ENCODE data around the gene OSBPL3. TPM values are rescaled to one million over a fixed set of nuclear protein-coding genes. Genes with fewer than 3 reads are reported as not detected.

The OSBPL3 gene
- total RNA-seq, 1 experiment from 2014 or later: 11.3 TPM

DNA sequence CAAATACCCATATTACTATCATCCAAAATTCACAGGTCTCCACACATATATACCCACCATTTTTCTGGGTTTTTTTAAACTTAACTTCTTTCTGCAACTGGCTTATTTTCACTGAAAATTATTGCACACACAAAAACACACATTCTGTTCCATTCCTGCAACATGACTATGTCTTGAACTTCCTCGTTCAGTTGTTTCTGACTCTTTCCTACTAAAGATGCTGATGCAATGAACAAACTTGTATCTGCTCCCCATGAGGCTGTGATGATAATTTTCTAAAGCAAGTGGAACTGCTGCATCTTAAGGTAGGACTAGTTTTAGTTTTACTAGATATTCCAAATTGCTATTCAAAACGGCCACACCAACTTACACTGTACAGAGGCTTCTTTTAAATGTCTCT, 77.7 kb downstream of the OSBPL3 start:
- Histone ChIP-seq H3K27ac (no peak overlapping the region), H3K4me1 (replicated peaks) (peaks cover 25% of the 10 kb centered on the region), H3K27me3 (replicated peaks) (no peaks in the 10 kb centered on the region), H3K9me3 (replicated peaks) (no peaks in the 10 kb centered on the region), H3K4me3 (no peak overlapping the region), H3K36me3 (no peaks in the 10 kb centered on the region)
- DNase-seq (ENCODE audit: low read depth in 1 of 2, low spot score in 2 of 2): no peak

DNA sequence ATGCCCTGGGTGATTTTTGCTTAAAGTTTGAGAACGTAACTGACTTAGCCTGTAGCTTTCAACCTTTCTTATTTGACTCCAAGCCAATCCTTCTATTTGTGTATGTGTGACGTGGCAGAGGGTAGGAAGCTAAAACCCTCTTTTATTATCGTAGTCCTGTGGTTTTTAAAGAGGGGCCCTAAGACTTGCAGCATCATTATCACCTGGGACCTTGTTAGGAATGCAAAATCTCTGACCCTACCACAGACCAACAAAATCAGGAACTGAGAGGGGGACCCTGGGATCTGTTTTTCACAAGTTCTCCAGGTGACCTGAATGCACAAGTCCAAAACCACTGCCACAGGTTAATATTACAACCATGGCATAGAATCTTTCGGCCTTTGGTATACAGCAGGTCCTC, 80.1 kb downstream of the OSBPL3 start:
- no peak overlapping the region for H3K4me3 ChIP-seq
- no peaks in the 10 kb centered on the region for H3K36me3 ChIP-seq

DNA sequence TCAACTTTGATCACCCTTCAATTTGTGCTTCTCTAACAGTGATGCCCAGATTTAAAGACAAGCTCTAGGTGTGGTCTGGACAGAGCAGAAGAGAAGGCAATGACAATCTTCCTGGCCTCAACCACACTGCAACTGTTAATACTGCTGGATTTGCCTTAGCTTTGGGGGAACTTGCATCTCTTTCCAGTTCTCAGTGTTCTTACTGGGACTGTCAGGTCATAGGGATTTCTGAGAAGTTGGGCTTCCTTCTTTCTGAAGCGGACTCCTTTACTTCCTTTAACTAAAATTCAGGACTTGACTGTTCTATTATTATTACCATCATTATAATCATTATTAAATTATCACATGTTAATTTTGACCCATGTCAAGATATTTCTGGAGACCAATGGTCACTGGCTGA, 80.8 kb downstream of the OSBPL3 start:
- Histone ChIP-seq H3K27ac (peak overlapping the region; percentile 36), H3K4me1 (replicated peaks) (peaks cover 24% of the 10 kb centered on the region), H3K9me3 (replicated peaks) (no peaks in the 10 kb centered on the region), H3K27me3 (replicated peaks) (no peaks in the 10 kb centered on the region), H3K36me3 (no peaks in the 10 kb centered on the region), H3K4me3 (no peak overlapping the region)
- no peak for DNase-seq (ENCODE audit: low read depth in 1 of 2, low spot score in 2 of 2)

More for the DNA sequence above, 80.1 kb downstream of the OSBPL3 start:
- Histone ChIP-seq H3K27ac (no peak overlapping the region), H3K9me3 (replicated peaks) (no peaks in the 10 kb centered on the region), H3K4me1 (replicated peaks) (peaks cover 19% of the 10 kb centered on the region), H3K27me3 (replicated peaks) (no peaks in the 10 kb centered on the region)
- DNase-seq (ENCODE audit: low read depth in 1 of 2, low spot score in 2 of 2): no peak

DNA sequence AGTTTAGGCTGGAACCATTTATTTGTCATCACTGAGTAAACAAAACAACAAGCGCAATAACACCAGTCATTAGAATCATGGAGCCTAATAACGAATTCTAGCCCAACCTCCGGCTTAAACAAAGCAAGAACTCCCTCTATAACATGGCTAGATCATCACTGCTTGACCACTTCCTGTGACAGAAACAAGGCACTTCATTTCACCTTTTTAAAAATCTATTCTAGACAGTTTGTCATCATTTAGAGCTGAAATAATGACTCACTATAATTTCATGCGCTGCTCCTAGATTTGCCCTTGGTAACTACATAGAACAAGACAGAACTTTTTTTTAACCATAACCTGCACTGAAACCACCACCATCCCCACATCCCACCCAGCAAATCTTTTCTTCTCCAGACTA, 81.3 kb downstream of the OSBPL3 start:
- peak overlapping the region; percentile 36 for H3K27ac ChIP-seq
- peaks cover 24% of the 10 kb centered on the region for H3K4me1 ChIP-seq (replicated peaks)
- H3K9me3 ChIP-seq (replicated peaks): no peaks in the 10 kb centered on the region
- H3K4me3 ChIP-seq: no peak overlapping the region
- no peaks in the 10 kb centered on the region for H3K27me3 ChIP-seq (replicated peaks)
- peak in 1 of 2 experiments; percentile 36 for DNase-seq (ENCODE audit: low read depth in 1 of 2, low spot score in 2 of 2)
- H3K36me3 ChIP-seq: no peaks in the 10 kb centered on the region

DNA sequence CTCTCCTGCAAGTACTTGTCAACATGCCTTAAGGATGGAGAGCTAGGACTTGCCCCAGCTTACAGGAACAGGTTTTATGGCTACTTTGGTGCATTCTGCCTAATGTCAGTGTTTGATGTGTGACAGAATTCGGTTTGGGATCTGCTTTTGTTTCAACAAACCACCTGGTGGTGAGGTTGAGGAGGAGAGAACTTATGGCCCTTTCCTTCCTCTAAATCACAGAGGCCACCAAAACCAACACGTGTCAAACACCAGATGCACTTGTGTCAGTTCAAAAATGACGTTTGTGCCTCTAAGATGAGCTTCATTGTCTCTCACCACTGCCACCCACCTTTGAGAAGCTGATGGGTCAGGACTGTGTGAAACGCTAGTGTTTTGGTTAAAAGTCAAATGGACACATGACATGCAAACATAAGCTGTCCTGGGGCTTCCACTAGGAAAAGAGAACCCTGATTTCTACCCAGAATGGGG, 83.9 kb downstream of the OSBPL3 start:
- Histone ChIP-seq H3K36me3 (no peaks in the 10 kb centered on the region), H3K27ac (no peak overlapping the region), H3K4me1 (replicated peaks) (peaks cover 24% of the 10 kb centered on the region), H3K9me3 (replicated peaks) (no peaks in the 10 kb centered on the region), H3K27me3 (replicated peaks) (no peaks in the 10 kb centered on the region), H3K4me3 (no peak overlapping the region)
- no peak for DNase-seq (ENCODE audit: low read depth in 1 of 2, low spot score in 2 of 2)

DNA sequence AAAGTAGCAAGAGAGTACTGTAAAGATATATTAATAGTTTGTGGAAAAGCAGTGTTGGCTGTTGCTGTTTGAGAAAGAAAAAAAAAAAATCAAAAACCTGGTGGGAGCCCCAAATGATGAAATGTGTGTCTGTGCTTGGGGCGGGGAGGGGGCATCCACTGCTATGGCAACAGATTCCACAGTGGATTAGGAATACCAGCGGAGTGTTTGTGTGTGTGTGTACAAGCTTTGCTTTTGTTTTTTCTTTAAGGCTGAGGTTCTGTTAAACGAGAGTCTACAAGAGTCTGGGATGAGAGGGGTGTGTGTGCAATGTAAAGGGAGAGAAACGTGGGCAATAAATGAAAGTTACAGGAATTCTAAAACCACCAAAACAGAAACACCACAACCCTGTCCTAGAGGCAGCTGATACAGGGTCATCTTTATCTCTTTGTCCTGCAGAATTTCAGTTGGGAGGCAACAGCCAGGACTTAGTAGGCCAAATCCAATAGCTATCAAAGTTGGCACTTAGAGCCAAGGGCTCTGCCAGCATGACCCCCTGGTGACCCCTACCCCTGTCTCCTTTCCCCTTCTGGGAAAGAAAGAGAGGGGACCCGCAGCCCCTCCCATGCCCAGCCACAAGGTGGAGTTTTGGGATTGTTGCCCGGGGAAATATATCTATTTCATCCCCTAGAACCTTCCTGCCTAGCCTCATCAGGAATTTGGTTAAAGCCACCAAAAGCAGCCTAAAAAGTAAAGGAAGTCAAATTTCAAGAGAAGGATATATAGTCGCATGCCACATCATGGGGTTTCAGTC, 85.4 kb downstream of the OSBPL3 start:
- DNase-seq (ENCODE audit: low read depth in 1 of 2, low spot score in 2 of 2): no peak
- Histone ChIP-seq H3K27me3 (replicated peaks) (no peaks in the 10 kb centered on the region), H3K27ac (no peak overlapping the region), H3K4me1 (replicated peaks) (peaks cover 23% of the 10 kb centered on the region), H3K4me3 (no peak overlapping the region), H3K36me3 (no peaks in the 10 kb centered on the region), H3K9me3 (replicated peaks) (no peaks in the 10 kb centered on the region)

DNA sequence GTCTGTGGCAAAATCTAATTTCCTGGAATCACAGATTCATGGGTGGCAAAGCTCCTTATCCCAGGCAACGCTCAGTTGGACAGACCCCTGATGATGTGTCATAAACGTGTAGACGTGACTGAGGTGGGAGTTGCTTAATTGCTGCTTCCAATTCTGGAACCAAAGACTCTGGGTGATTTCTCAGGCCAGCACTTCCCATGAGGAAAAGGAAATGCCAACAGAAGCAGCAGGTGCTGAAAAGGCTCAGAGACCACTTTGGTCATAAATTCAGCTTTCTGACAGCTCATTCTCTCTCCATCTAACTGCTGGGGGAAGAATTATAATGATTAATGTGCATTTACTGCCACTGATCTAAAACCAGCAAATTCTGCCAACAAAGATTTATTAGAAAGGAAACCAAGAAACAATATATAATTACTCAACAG, 88.7 kb downstream of the OSBPL3 start:
- H3K9me3 ChIP-seq (replicated peaks): no peaks in the 10 kb centered on the region
- no peak for DNase-seq (ENCODE audit: low read depth in 1 of 2, low spot score in 2 of 2)
- H3K4me3 ChIP-seq: no peak overlapping the region
- H3K36me3 ChIP-seq: no peaks in the 10 kb centered on the region
- peaks cover 7% of the 10 kb centered on the region; the same call in 1 of the 2 replicates for H3K4me1 ChIP-seq (replicated peaks)
- H3K27me3 ChIP-seq (replicated peaks): no peaks in the 10 kb centered on the region
- no peak overlapping the region for H3K27ac ChIP-seq

DNA sequence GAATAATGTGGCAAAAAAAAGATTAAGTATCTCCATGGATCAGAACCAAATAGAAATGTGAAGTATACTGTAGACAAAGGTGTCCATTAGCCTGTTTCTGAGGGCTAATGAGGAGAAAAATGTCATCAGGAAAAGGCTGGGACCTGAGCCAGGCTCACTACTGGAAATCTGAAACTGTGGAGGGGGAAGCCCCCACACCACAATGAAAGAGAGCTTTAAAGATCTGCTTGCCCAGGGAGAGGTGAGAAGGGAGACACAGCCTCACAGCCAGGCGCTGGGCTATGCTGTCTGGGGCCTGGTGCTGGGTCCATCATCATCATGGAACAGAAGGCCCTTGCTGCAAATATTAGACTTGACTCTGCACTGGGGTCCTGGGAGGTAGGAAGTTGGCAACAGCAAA, 90.4 kb downstream of the OSBPL3 start:
- DNase-seq (ENCODE audit: low read depth in 1 of 2, low spot score in 2 of 2): no peak
- H3K4me1 ChIP-seq (replicated peaks): peaks cover 4% of the 10 kb centered on the region
- H3K9me3 ChIP-seq (replicated peaks): no peaks in the 10 kb centered on the region
- H3K27ac ChIP-seq: no peak overlapping the region
- H3K4me3 ChIP-seq: no peak overlapping the region
- H3K27me3 ChIP-seq (replicated peaks): no peaks in the 10 kb centered on the region
- H3K36me3 ChIP-seq: no peaks in the 10 kb centered on the region

DNA sequence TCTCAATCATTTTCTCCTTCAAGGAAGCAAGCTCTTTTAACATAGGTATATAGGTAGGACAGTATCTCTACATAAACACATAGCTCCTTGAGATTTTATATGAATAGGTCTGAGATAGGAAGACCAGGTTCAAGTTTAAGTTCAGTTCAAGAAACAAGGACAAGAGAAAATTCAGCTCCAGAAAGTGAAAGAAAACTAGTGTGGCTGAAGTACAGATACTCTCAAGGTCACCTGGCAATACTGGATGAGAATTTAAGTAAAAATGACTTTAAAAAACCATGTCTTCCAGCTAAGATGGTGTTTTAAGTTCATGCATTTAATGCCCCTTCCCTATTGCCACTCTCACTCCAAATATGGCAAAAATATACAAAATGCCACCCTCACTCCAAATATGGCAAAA, 91.3 kb downstream of the OSBPL3 start:
- no peak overlapping the region for H3K27ac ChIP-seq
- H3K36me3 ChIP-seq: no peaks in the 10 kb centered on the region
- DNase-seq (ENCODE audit: low read depth in 1 of 2, low spot score in 2 of 2): no peak
- H3K4me1 ChIP-seq (replicated peaks): peaks cover 10% of the 10 kb centered on the region
- no peaks in the 10 kb centered on the region for H3K27me3 ChIP-seq (replicated peaks)
- H3K4me3 ChIP-seq: no peak overlapping the region
- H3K9me3 ChIP-seq (replicated peaks): no peaks in the 10 kb centered on the region

DNA sequence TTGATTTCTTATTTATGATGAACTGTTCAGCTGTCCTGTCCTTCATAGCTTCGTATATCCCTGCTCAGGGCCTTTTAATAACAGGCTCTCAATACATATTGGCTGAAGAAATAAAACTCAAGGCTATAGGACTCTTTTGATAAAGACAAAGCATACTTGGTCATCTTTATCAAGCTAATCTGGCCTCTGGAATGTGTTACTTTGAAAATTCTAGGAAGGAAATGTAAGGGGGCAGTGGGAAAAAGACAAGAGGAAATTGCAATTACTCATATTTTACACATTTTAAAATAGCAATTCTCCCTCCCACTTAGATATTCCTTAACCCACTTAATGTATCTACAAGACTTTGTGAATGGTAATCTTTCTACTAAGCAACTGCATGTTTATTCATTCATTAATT, 94.3 kb downstream of the OSBPL3 start:
- peaks cover 20% of the 10 kb centered on the region for H3K4me1 ChIP-seq (replicated peaks)
- DNase-seq (ENCODE audit: low read depth in 1 of 2, low spot score in 2 of 2): no peak

DNA sequence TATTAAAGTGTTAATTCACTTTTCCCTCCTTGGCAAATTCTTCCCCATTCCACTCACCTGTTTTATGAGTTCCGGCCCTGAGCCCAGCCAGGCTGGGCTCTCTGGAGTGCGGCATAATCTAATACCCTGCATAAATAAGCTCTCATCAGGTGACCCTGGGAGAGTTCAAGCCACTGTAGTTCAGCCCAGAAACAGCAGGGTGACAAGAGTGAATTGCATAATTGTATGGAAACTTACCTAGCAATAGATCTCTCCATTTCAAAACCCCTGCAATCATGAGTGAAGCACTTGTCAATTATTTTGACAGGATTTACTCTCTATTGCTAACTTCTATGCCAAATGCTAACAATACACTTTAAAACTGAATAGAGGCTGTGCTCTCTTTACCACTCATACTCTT, 94.7 kb downstream of the OSBPL3 start:
- Histone ChIP-seq H3K27me3 (replicated peaks) (no peaks in the 10 kb centered on the region), H3K27ac (no peak overlapping the region), H3K36me3 (no peaks in the 10 kb centered on the region), H3K9me3 (replicated peaks) (no peaks in the 10 kb centered on the region), H3K4me3 (no peak overlapping the region), H3K4me1 (replicated peaks) (peaks cover 20% of the 10 kb centered on the region)
- no peak for DNase-seq (ENCODE audit: low read depth in 1 of 2, low spot score in 2 of 2)

More for the DNA sequence above, 94.3 kb downstream of the OSBPL3 start:
- H3K9me3 ChIP-seq (replicated peaks): no peaks in the 10 kb centered on the region
- no peaks in the 10 kb centered on the region for H3K36me3 ChIP-seq
- H3K27me3 ChIP-seq (replicated peaks): no peaks in the 10 kb centered on the region
- H3K27ac ChIP-seq: no peak overlapping the region
- H3K4me3 ChIP-seq: no peak overlapping the region

DNA sequence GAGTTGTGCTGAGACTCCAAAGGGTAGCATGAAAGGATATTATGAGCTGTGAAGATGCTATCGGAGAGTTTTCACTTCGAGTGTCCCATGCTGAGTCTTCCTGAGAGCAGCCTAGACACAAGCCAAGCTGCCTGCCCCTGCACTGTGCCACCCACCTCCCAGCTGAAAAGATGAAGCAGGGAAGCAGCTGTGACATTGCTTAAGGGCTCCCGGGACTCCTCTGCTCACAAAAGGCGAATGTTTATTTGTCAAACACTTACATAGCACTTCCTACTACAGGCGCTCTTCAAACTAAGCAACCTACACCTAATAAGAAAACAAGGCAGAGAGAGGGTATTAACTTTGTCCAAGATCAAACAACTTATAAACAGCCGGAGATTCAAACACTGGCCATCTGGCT, 95.6 kb downstream of the OSBPL3 start:
- no peak overlapping the region for H3K4me3 ChIP-seq
- no peaks in the 10 kb centered on the region for H3K9me3 ChIP-seq (replicated peaks)
- H3K4me1 ChIP-seq (replicated peaks): peaks cover 20% of the 10 kb centered on the region
- no peak for DNase-seq (ENCODE audit: low read depth in 1 of 2, low spot score in 2 of 2)
- no peaks in the 10 kb centered on the region for H3K27me3 ChIP-seq (replicated peaks)
- H3K27ac ChIP-seq: no peak overlapping the region
- no peaks in the 10 kb centered on the region for H3K36me3 ChIP-seq

DNA sequence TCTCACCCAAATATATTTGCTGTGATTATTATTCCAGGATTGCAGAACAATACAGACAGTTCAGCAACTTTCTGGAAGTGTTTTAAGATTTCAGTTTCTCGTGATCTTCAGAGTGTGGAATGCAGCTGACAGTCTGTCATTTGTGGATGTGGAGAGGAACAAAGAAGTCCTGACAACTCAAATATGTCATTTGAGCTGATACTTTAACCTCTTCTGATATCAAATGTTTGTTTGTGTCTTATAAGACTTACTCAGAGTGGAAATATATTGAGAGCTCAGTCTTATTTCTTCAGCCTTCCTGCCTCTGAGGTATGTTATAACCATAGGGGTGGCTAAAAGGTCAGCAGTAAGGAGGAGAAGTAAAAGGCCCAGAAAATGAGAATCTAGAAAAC, 96.4 kb downstream of the OSBPL3 start:
- H3K4me3 ChIP-seq: no peak overlapping the region
- no peaks in the 10 kb centered on the region for H3K36me3 ChIP-seq

DNA sequence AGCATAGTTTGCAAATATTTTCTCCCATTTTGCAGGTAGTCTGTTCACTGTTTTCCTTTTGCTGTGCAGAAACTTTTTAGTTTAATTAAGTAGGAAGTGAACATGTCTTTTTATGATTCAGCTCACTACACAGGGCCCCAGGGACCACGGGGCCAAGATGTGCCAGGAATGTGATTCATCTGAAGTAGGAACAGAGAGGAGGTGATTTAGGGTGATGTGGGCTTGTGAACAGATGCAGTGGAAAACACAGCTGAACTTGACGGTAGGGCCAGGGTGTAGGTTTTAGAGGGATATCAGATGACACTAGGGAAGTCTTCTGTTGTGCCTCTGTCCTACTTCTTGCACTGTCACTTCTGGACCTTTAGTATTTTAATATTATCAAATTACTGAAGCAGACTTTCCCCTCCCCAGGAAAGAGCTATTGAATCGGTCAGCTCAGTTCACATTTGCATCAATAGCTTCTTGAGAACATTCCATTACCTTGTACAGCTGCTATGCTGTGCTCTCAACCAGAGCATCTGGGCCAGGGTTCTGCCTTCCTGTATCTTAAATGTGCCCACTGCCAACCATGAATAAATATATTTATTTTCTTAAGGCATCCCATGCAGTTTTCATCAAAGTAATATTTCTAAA, 96.9 kb downstream of the OSBPL3 start:
- Histone ChIP-seq H3K27ac (no peak overlapping the region), H3K9me3 (replicated peaks) (no peaks in the 10 kb centered on the region), H3K4me1 (replicated peaks) (peaks cover 20% of the 10 kb centered on the region)

More for the DNA sequence above, 96.4 kb downstream of the OSBPL3 start:
- Histone ChIP-seq H3K27me3 (replicated peaks) (no peaks in the 10 kb centered on the region), H3K27ac (no peak overlapping the region), H3K9me3 (replicated peaks) (no peaks in the 10 kb centered on the region), H3K4me1 (replicated peaks) (peaks cover 20% of the 10 kb centered on the region)
- DNase-seq (ENCODE audit: low read depth in 1 of 2, low spot score in 2 of 2): no peak

More for the DNA sequence above, 96.9 kb downstream of the OSBPL3 start:
- DNase-seq (ENCODE audit: low read depth in 1 of 2, low spot score in 2 of 2): no peak
- Histone ChIP-seq H3K27me3 (replicated peaks) (no peaks in the 10 kb centered on the region), H3K4me3 (no peak overlapping the region), H3K36me3 (no peaks in the 10 kb centered on the region)
